ENCODE measurements around the gene PTPN4. TPM values are rescaled to one million over a fixed set of nuclear protein-coding genes. Genes with fewer than 3 reads are reported as not detected.

Gene PTPN4
- total RNA-seq, 1 donor from 2014 or later, result 35.9 TPM

DNA sequence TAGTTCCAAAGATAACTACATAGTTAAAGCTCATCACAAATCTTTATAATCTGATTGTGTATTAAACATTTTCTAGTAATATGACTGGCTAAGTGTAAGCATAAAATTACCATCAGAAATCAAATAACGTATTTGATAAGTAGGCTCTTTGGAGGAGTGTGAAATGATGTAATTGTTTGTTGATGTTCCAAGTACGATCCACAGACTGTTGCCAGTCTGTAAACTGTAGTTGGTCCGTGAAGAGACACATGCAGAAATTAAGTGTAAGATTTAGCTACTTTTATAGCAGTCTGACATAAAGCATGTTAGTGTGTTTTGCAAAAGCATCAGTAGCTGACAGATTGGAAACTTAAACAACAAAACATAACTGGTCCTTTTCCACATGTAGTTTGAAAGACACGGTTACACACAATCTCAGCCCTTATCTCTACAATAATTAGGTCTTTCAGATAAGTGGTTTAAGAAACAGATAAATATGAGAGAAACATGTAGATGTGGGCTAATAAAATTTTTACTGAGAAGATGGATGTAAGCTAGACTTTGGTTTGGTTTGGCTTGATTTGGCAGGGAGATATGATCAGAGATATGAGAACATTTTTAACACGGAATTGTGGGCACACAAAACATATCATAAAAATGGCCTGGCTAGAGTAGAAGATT, 138.1 kb downstream of the PTPN4 start:
- no peak for TF ChIP-seq CTCF (IDR thresholded peaks at IDR 0.05)

GRCh38 chr2:119901013-119901412, 141.3 kb downstream of the PTPN4 start:
- Histone ChIP-seq H3K27ac (no peak overlapping the region), H3K27me3 (no peaks in the 10 kb centered on the region), H3K4me3 (no peak overlapping the region), H3K9me3 (no peaks in the 10 kb centered on the region), H3K36me3 (peaks cover 11 to 38% of the 10 kb centered on the region in 2 donors), H3K4me1 (no peaks in the 10 kb centered on the region)
- DNase-seq (ENCODE audit: low spot score in 2 of 2), result no peak
- TF ChIP-seq CTCF (IDR thresholded peaks at IDR 0.05), result no peak
- intact Hi-C loops (cut with DNase I), result no loop called here

More for the DNA sequence above, 138.1 kb downstream of the PTPN4 start:
- Histone ChIP-seq H3K9me3 (no peaks in the 10 kb centered on the region), H3K4me3 (no peak overlapping the region), H3K36me3 (peaks cover 3 to 30% of the 10 kb centered on the region in 2 donors), H3K27me3 (no peaks in the 10 kb centered on the region), H3K27ac (no peak overlapping the region), H3K4me1 (no peaks in the 10 kb centered on the region)
- intact Hi-C loops (cut with DNase I), result no loop called here
- no peak for DNase-seq (ENCODE audit: low spot score in 2 of 2)

GRCh38 chr2:119910566-119910965, 150.8 kb downstream of the PTPN4 start:
- Histone ChIP-seq H3K27ac (no peak overlapping the region), H3K4me1 (no peaks in the 10 kb centered on the region), H3K27me3 (no peaks in the 10 kb centered on the region), H3K36me3 (no peaks in the 10 kb centered on the region), H3K4me3 (no peak overlapping the region), H3K9me3 (no peaks in the 10 kb centered on the region)
- no peak for DNase-seq (ENCODE audit: low spot score in 2 of 2)
- intact Hi-C loops (cut with DNase I), result loop anchor here (5.0 kb wide), 1 partner anchor 457 kb away; no protein-coding TSS in a partner anchor
- TF ChIP-seq CTCF (IDR thresholded peaks at IDR 0.05), result no peak

- TF ChIP-seq CTCF (IDR thresholded peaks at IDR 0.05), result no peak
- Histone ChIP-seq H3K4me1 (no peaks in the 10 kb centered on the region), H3K4me3 (no peak overlapping the region), H3K36me3 (no peaks in the 10 kb centered on the region), H3K27ac (no peak overlapping the region), H3K27me3 (no peaks in the 10 kb centered on the region), H3K9me3 (no peaks in the 10 kb centered on the region)
- intact Hi-C loops (cut with DNase I), result loop anchor here (5.0 kb wide), 1 partner anchor 453 kb away; no protein-coding TSS in a partner anchor
- no peak for DNase-seq (ENCODE audit: low spot score in 2 of 2)
Measured at GRCh38 chr2:119914266-119914665, 154.5 kb downstream of the PTPN4 start.

GRCh38 chr2:119921825-119922224, 162.1 kb downstream of the PTPN4 start:
- Histone ChIP-seq H3K36me3 (no peaks in the 10 kb centered on the region), H3K9me3 (no peaks in the 10 kb centered on the region), H3K27me3 (no peaks in the 10 kb centered on the region), H3K4me1 (no peaks in the 10 kb centered on the region), H3K27ac (no peak overlapping the region), H3K4me3 (no peak overlapping the region)
- TF ChIP-seq CTCF (IDR thresholded peaks at IDR 0.05), result no peak
- DNase-seq (ENCODE audit: low spot score in 2 of 2), result no peak
- intact Hi-C loops (cut with DNase I), result no loop called here

Measured in ascending aorta (tissue), 2 donors.